SU-DHL-6 (cell line): ENCODE results near the gene MAP4K2.

Source experiments
- H2AFZ ChIP-seq: fragments of 200-600 bp; sonication (generic); 2 replicates; pipeline ENCODE4 v1.6.1; 2014; ENCODE audit warnings: low read depth, mild to moderate bottlenecking, moderate library complexity, mixed read lengths, antibody characterized with exemption, low read length; ENCODE audit not compliant: severe bottlenecking
- H3F3A ChIP-seq: fragments of 200-600 bp; shearing (Covaris generic); 2 replicates; pipeline ENCODE4 v1.6.0; 2016; ENCODE audit warnings: antibody characterized with exemption, mild to moderate bottlenecking; ENCODE audit not compliant: insufficient read depth
- H3K27ac ChIP-seq: fragments of 200-600 bp; sonication (generic); 2 replicates; pipeline ENCODE4 v1.5.1; 2016; ENCODE audit warnings: low read depth, mild to moderate bottlenecking, low read length, moderate library complexity, mixed read lengths
- H3K27me3 ChIP-seq: fragments of 200-600 bp; sonication (generic), shearing (Covaris generic); 2 replicates; pipeline ENCODE4 v1.6.0; 2014; ENCODE audit warnings: mild to moderate bottlenecking, low read length
- H3K36me3 ChIP-seq: fragments of 200-600 bp; sonication (generic); 2 replicates; pipeline ENCODE4 v1.6.1; 2014; ENCODE audit warnings: mild to moderate bottlenecking, low read length, mixed read lengths
- H3K4me2 ChIP-seq: fragments of 300-600, 200-600 bp; shearing (Covaris generic), sonication (generic); 2 replicates; pipeline ENCODE4 v1.6.0; 2014; ENCODE audit warnings: low read length, low read depth, mild to moderate bottlenecking; ENCODE audit not compliant: poor library complexity, severe bottlenecking
- H3K4me3 ChIP-seq: fragments of 200-600 bp; sonication (generic); 2 replicates; pipeline ENCODE4 v1.5.1; 2014; ENCODE audit warnings: antibody characterized with exemption, low read length, mild to moderate bottlenecking, mixed read lengths; ENCODE audit not compliant: insufficient read depth, poor library complexity, severe bottlenecking
- H3K79me2 ChIP-seq: fragments of 200-600 bp; sonication (generic); 2 replicates; pipeline ENCODE4 v1.6.1; 2014; ENCODE audit warnings: mild to moderate bottlenecking, low read length, moderate library complexity; ENCODE audit not compliant: insufficient read depth
- H3K9ac ChIP-seq: fragments of 200-600 bp; sonication (generic); 2 replicates; pipeline ENCODE4 v1.7.0; 2014; ENCODE audit warnings: mild to moderate bottlenecking, low read length
- H3K9me2 ChIP-seq: fragments of 200-600 bp; sonication (generic); replicated peaks from 2 replicates; pipeline ENCODE4 v1.6.1; 2014; ENCODE audit warnings: low read length; ENCODE audit not compliant: insufficient read depth
- H3K9me3 ChIP-seq: fragments of 200-600 bp; sonication (generic); 2 replicates; pipeline ENCODE4 v1.6.1; 2014; ENCODE audit warnings: low read length, mixed read lengths; ENCODE audit not compliant: insufficient read depth
- H4K20me1 ChIP-seq: fragments of 200-600 bp; sonication (generic); 2 replicates; pipeline ENCODE4 v1.6.1; 2014; ENCODE audit warnings: low read depth, mild to moderate bottlenecking, antibody characterized with exemption, low read length, moderate library complexity, mixed read lengths
- CTCF ChIP-seq: fragments of 200-600 bp; sonication (generic); IDR thresholded peaks from one replicate; pipeline ENCODE4 v1.5.1; 2017; ENCODE audit warnings: antibody characterized with exemption, mild to moderate bottlenecking, low read length, moderate library complexity; ENCODE audit not compliant: insufficient read depth, poor library complexity, severe bottlenecking
- EZH2phosphoT487 ChIP-seq: fragments of 200-600 bp; sonication (generic), shearing (Covaris generic); conservative IDR thresholded peaks from 2 replicates; pipeline ENCODE4 v1.6.1; 2018; ENCODE audit warnings: mild to moderate bottlenecking, antibody characterized with exemption, low read length, moderate library complexity, mixed read lengths

The MAP4K2 gene

GRCh38 chr11:64839335-64839734, 36.3 kb upstream of the MAP4K2 start:
- no peaks in the 10 kb centered on the region for H3K9me2 ChIP-seq
- H3K27me3 ChIP-seq, result no peaks in the 10 kb centered on the region
- no peak overlapping the region for H3K27ac ChIP-seq
- no peak for TF ChIP-seq CTCF
- TF ChIP-seq EZH2phosphoT487, result no peak
- no peak overlapping the region for H2AFZ ChIP-seq
- no peak overlapping the region for H3K9ac ChIP-seq
- H3K4me3 ChIP-seq, result no peak overlapping the region
- H3K4me2 ChIP-seq, result no peak overlapping the region
- no peaks in the 10 kb centered on the region for H3F3A ChIP-seq
- no peaks in the 10 kb centered on the region for H4K20me1 ChIP-seq
- no peaks in the 10 kb centered on the region for H3K9me3 ChIP-seq
- no peaks in the 10 kb centered on the region for H3K36me3 ChIP-seq
- no peaks in the 10 kb centered on the region; the same call in 1 of the 2 replicates for H3K79me2 ChIP-seq

- Histone ChIP-seq H3F3A (no peaks in the 10 kb centered on the region), H3K9me2 (no peaks in the 10 kb centered on the region), H3K9me3 (no peaks in the 10 kb centered on the region), H3K4me2 (no peak overlapping the region), H2AFZ (no peak overlapping the region), H3K36me3 (no peaks in the 10 kb centered on the region), H3K27ac (no peak overlapping the region), H3K27me3 (no peaks in the 10 kb centered on the region), H3K4me3 (no peak overlapping the region), H3K9ac (no peak overlapping the region), H4K20me1 (no peaks in the 10 kb centered on the region), H3K79me2 (no peaks in the 10 kb centered on the region; the same call in 1 of the 2 replicates)
- no peak for TF ChIP-seq CTCF
- TF ChIP-seq EZH2phosphoT487, result no peak
These were observed 35.8 kb upstream of the MAP4K2 start for GRCh38 chr11:64838600-64839334.

GRCh38 chr11:64837887-64838351, 34.9 kb upstream of the MAP4K2 start:
- Histone ChIP-seq H3K36me3 (no peaks in the 10 kb centered on the region), H3K9me2 (no peaks in the 10 kb centered on the region), H2AFZ (no peak overlapping the region), H3K27me3 (no peaks in the 10 kb centered on the region), H3K79me2 (no peaks in the 10 kb centered on the region; the same call in 1 of the 2 replicates), H3K4me2 (no peak overlapping the region), H3F3A (no peaks in the 10 kb centered on the region), H3K9ac (no peak overlapping the region), H3K9me3 (no peaks in the 10 kb centered on the region), H4K20me1 (no peaks in the 10 kb centered on the region), H3K27ac (no peak overlapping the region), H3K4me3 (no peak overlapping the region)
- TF ChIP-seq EZH2phosphoT487 (no peak), CTCF (no peak)
